Stimulated activated effector memory CD8-positive, alpha-beta T cell treated with anti-CD3 and anti-CD28 coated beads, Interleukin-12 subunit alpha, Interleukin-12 subunit beta, amount 100 ng/mL, for 72 hours (primary cell): ENCODE data around the gene ICE2.
A peak's percentile ranks its signal among the peaks of the same experiment; 100 is the strongest.

Experiments used
- ATAC-seq: fragments of 150-1000 bp; cut with Tn5 transposase; 2 replicates; pipeline ENCODE4 v1.10.0; 2021
- DNase-seq, 2 donors: peaks; one replicate each; pipeline ENCODE4 v3.0.0; 2021 to 2022; ENCODE audit warnings: low spot score in 2 of 2
- H3K27ac Mint-ChIP-seq: one replicate; pipeline ENCODE4 v1.8.0; 2022; ENCODE audit warnings: mild to moderate bottlenecking, mixed read lengths
- H3K36me3 Mint-ChIP-seq: one replicate; pipeline ENCODE4 v1.8.0; 2022; ENCODE audit warnings: mild to moderate bottlenecking, mixed read lengths
- H3K4me1 Mint-ChIP-seq: one replicate; pipeline ENCODE4 v1.8.0; 2022; ENCODE audit warnings: mixed read lengths
- H3K4me3 Mint-ChIP-seq: one replicate; pipeline ENCODE4 v1.8.0; 2022; ENCODE audit warnings: mild to moderate bottlenecking, mixed read lengths
- H3K9me3 Mint-ChIP-seq: one replicate; pipeline ENCODE4 v1.8.0; 2022; ENCODE audit warnings: mixed read lengths

The ICE2 gene

GRCh38 chr15:60511351-60512031 lies 32.5 kb upstream of the ICE2 start:
- no peak for ATAC-seq
- peaks cover 98% of the 10 kb centered on the region for H3K36me3 Mint-ChIP-seq
- H3K4me1 Mint-ChIP-seq = peaks cover 60% of the 10 kb centered on the region
- DNase-seq = no peak
- H3K9me3 Mint-ChIP-seq = no peaks in the 10 kb centered on the region
- H3K4me3 Mint-ChIP-seq = peak overlapping the region; percentile 23
- peak overlapping the region; percentile 82 for H3K27ac Mint-ChIP-seq

- no peak for DNase-seq
- no peaks in the 10 kb centered on the region for H3K9me3 Mint-ChIP-seq
- peaks cover 100% of the 10 kb centered on the region for H3K36me3 Mint-ChIP-seq
- peak overlapping the region; percentile 36 for H3K4me3 Mint-ChIP-seq
- peak overlapping the region; percentile 82 for H3K27ac Mint-ChIP-seq
- no peak for ATAC-seq
- H3K4me1 Mint-ChIP-seq = peaks cover 71% of the 10 kb centered on the region
These were observed 31.1 kb upstream of the ICE2 start for GRCh38 chr15:60510006-60510405.

GRCh38 chr15:60509470-60509869 lies 30.5 kb upstream of the ICE2 start:
- H3K4me1 Mint-ChIP-seq = peaks cover 71% of the 10 kb centered on the region
- peak overlapping the region; percentile 36 for H3K4me3 Mint-ChIP-seq
- peak overlapping the region; percentile 82 for H3K27ac Mint-ChIP-seq
- peaks cover 100% of the 10 kb centered on the region for H3K36me3 Mint-ChIP-seq
- H3K9me3 Mint-ChIP-seq = no peaks in the 10 kb centered on the region
- DNase-seq (no peak), ATAC-seq (peak; percentile 80)

GRCh38 chr15:60508442-60508841 lies 29.5 kb upstream of the ICE2 start:
- ATAC-seq (peak; percentile 81), DNase-seq (no peak)
- H3K36me3 Mint-ChIP-seq = peaks cover 100% of the 10 kb centered on the region
- no peaks in the 10 kb centered on the region for H3K9me3 Mint-ChIP-seq
- H3K27ac Mint-ChIP-seq = peak overlapping the region; percentile 82
- H3K4me3 Mint-ChIP-seq = peak overlapping the region; percentile 36
- H3K4me1 Mint-ChIP-seq = peaks cover 63% of the 10 kb centered on the region

GRCh38 chr15:60507596-60508424 lies 28.9 kb upstream of the ICE2 start:
- no peak for DNase-seq
- Mint-ChIP-seq H3K9me3 (no peaks in the 10 kb centered on the region), H3K36me3 (peaks cover 100% of the 10 kb centered on the region), H3K27ac (peak overlapping the region; percentile 82), H3K4me3 (peak overlapping the region; percentile 36), H3K4me1 (peaks cover 63% of the 10 kb centered on the region)
- peak; percentile 80 for ATAC-seq

- Mint-ChIP-seq H3K4me1 (peaks cover 6% of the 10 kb centered on the region), H3K9me3 (no peaks in the 10 kb centered on the region), H3K36me3 (peaks cover 100% of the 10 kb centered on the region)
These were observed 17.9 kb upstream of the ICE2 start for GRCh38 chr15:60496853-60497252.

GRCh38 chr15:60494108-60494507 lies 15.2 kb upstream of the ICE2 start:
- ATAC-seq (no peak), DNase-seq (no peak)
- Mint-ChIP-seq H3K4me3 (no peak overlapping the region), H3K27ac (no peak overlapping the region), H3K4me1 (no peaks in the 10 kb centered on the region), H3K9me3 (no peaks in the 10 kb centered on the region), H3K36me3 (peaks cover 91% of the 10 kb centered on the region)

More at GRCh38 chr15:60496853-60497252, 17.9 kb upstream of the ICE2 start:
- ATAC-seq = no peak
- Mint-ChIP-seq H3K27ac (peak overlapping the region; percentile 70), H3K4me3 (no peak overlapping the region)
- no peak for DNase-seq

- Mint-ChIP-seq H3K4me1 (no peaks in the 10 kb centered on the region), H3K9me3 (no peaks in the 10 kb centered on the region), H3K36me3 (peaks cover 91% of the 10 kb centered on the region), H3K27ac (no peak overlapping the region), H3K4me3 (no peak overlapping the region)
- no peak for DNase-seq
- ATAC-seq = no peak
These were observed 14.2 kb upstream of the ICE2 start for GRCh38 chr15:60493166-60493565.

- peak overlapping the region; percentile 50 for H3K27ac Mint-ChIP-seq
- peaks cover 61% of the 10 kb centered on the region for H3K36me3 Mint-ChIP-seq
- H3K4me1 Mint-ChIP-seq = peaks cover 5% of the 10 kb centered on the region
- H3K9me3 Mint-ChIP-seq = no peaks in the 10 kb centered on the region
- ATAC-seq = no peak
- DNase-seq = no peak
- no peak overlapping the region for H3K4me3 Mint-ChIP-seq
These were observed 7.8 kb upstream of the ICE2 start for GRCh38 chr15:60486742-60487141.

GRCh38 chr15:60485365-60486055 lies 6.6 kb upstream of the ICE2 start:
- ATAC-seq (peak; percentile 21), DNase-seq (no peak)
- peak overlapping the region; percentile 50 for H3K27ac Mint-ChIP-seq

GRCh38 chr15:60483042-60483441 lies 4.1 kb upstream of the ICE2 start:
- ATAC-seq (no peak), DNase-seq (no peak)
- Mint-ChIP-seq H3K4me3 (no peak overlapping the region), H3K4me1 (peaks cover 26% of the 10 kb centered on the region), H3K27ac (no peak overlapping the region), H3K9me3 (no peaks in the 10 kb centered on the region), H3K36me3 (peaks cover 47% of the 10 kb centered on the region)

More at GRCh38 chr15:60485365-60486055, 6.6 kb upstream of the ICE2 start:
- Mint-ChIP-seq H3K36me3 (peaks cover 49% of the 10 kb centered on the region), H3K4me3 (no peak overlapping the region), H3K4me1 (peaks cover 5% of the 10 kb centered on the region), H3K9me3 (no peaks in the 10 kb centered on the region)

GRCh38 chr15:60480888-60481287 lies 1.9 kb upstream of the ICE2 start:
- Mint-ChIP-seq H3K27ac (no peak overlapping the region), H3K36me3 (peaks cover 33% of the 10 kb centered on the region), H3K4me3 (no peak overlapping the region), H3K4me1 (peaks cover 36% of the 10 kb centered on the region), H3K9me3 (no peaks in the 10 kb centered on the region)
- ATAC-seq (no peak), DNase-seq (no peak)

- Mint-ChIP-seq H3K4me3 (peak overlapping the region; percentile 94), H3K36me3 (peaks cover 30% of the 10 kb centered on the region), H3K4me1 (peaks cover 36% of the 10 kb centered on the region), H3K9me3 (no peaks in the 10 kb centered on the region), H3K27ac (peak overlapping the region; percentile 96)
- ATAC-seq (no peak), DNase-seq (no peak)
These were observed 1.2 kb upstream of the ICE2 start for GRCh38 chr15:60480149-60480548.

GRCh38 chr15:60479361-60480110 lies 594 bp upstream of the ICE2 start:
- H3K4me3 Mint-ChIP-seq = peak overlapping the region; percentile 94
- no peak for DNase-seq
- H3K27ac Mint-ChIP-seq = peak overlapping the region; percentile 96
- H3K36me3 Mint-ChIP-seq = peaks cover 36% of the 10 kb centered on the region
- peak; percentile 1 for ATAC-seq
- peaks cover 41% of the 10 kb centered on the region for H3K4me1 Mint-ChIP-seq
- H3K9me3 Mint-ChIP-seq = no peaks in the 10 kb centered on the region
